Activated CD4-positive, alpha-beta memory T cell treated with anti-CD3 and anti-CD28 coated beads for 36 hours (primary cell): ENCODE data around the gene L3MBTL1. TPM values are rescaled to one million over a fixed set of nuclear protein-coding genes. Genes with fewer than 3 reads are reported as not detected.
"Not testable (repeated sequence)": the region's sequence is repeated elsewhere in the genome, so short reads cannot be mapped to it uniquely, and the experiment has no call there.

ENCODE experiments used
- CTCF ChIA-PET: fragments of 350-600 bp; sonication (Branson Sonifier 250); formaldehyde crosslinking; loops from one replicate; lab custom pipeline; 2021; ENCODE audit warnings: antibody characterized with exemption, inconsistent platforms; lab: Charles Lee
- POLR2A ChIA-PET: fragments of 350-600 bp; sonication (Branson Sonifier 250); formaldehyde crosslinking; loops from one replicate; lab custom pipeline; 2021; ENCODE audit warnings: antibody characterized with exemption; lab: Charles Lee
- DNase-seq: peaks from one replicate; pipeline ENCODE4 v3.0.0-alpha.2; 2020
- H3K27ac Mint-ChIP-seq: one replicate; pipeline ENCODE4 v1.8.0; 2021; ENCODE audit warnings: mixed read lengths
- H3K27me3 Mint-ChIP-seq: one replicate; pipeline ENCODE4 v1.8.0; 2021; ENCODE audit warnings: mixed read lengths
- H3K36me3 Mint-ChIP-seq: one replicate; pipeline ENCODE4 v1.8.0; 2021; ENCODE audit warnings: mixed read lengths
- H3K4me1 Mint-ChIP-seq: one replicate; pipeline ENCODE4 v1.8.0; 2021; ENCODE audit warnings: low read depth, mixed read lengths
- H3K4me3 Mint-ChIP-seq: one replicate; pipeline ENCODE4 v1.8.0; 2021; ENCODE audit warnings: mild to moderate bottlenecking, mixed read lengths
- H3K9me3 Mint-ChIP-seq: one replicate; pipeline ENCODE4 v1.8.0; 2021; ENCODE audit warnings: mixed read lengths
- intact Hi-C: fragments of 100-400 bp; cut with micrococcal nuclease; formaldehyde crosslinking; loops from one replicate; pipeline ENCODE4 v1.15.1; 2023
- total RNA-seq, 2 experiments: library from RNA; stranded (reverse); gene quantifications; one replicate each; pipeline ENCODE4 v1.2.3, GENCODE V29; 2021

L3MBTL1 gene
- total RNA-seq, 2 experiments from 2014 or later, result 6.5 to 7.7 TPM

- DNase-seq, H3K9me3 Mint-ChIP-seq, intact Hi-C loops, CTCF ChIA-PET, H3K4me3 Mint-ChIP-seq, H3K36me3 Mint-ChIP-seq, H3K27me3 Mint-ChIP-seq, H3K27ac Mint-ChIP-seq: not testable (repeated sequence)
- POLR2A ChIA-PET, result interaction anchor here (0.6 kb wide), 1 partner anchor 70 kb away, joined by 4 read pairs; no protein-coding TSS in a partner anchor
- H3K4me1 Mint-ChIP-seq, result peaks cover 12% of the 10 kb centered on the region
Measured at GRCh38 chr20:43588526-43588925, 81.0 kb downstream of the L3MBTL1 start.

- DNase-seq, result peak; percentile 32
- POLR2A ChIA-PET, result no interaction called here
- H3K27me3 Mint-ChIP-seq, result no peaks in the 10 kb centered on the region
- peak overlapping the region; percentile 96 for H3K27ac Mint-ChIP-seq
- intact Hi-C loops, result loop anchor here (1.0 to 10.0 kb wide), 3 partner anchors 76 to 475 kb away; partner anchors contain the start of gene SRSF6
- CTCF ChIA-PET, result interaction anchor here (1.3 to 2.5 kb wide), 3 partner anchors 52 to 722 kb away, joined by 3 to 10 read pairs (median 5); no protein-coding TSS in a partner anchor
- no peaks in the 10 kb centered on the region for H3K9me3 Mint-ChIP-seq
- H3K4me1 Mint-ChIP-seq, result peaks cover 12% of the 10 kb centered on the region
- H3K36me3 Mint-ChIP-seq, result peaks cover 4% of the 10 kb centered on the region
- peak overlapping the region; percentile 86 for H3K4me3 Mint-ChIP-seq
Measured at GRCh38 chr20:43590036-43590391, 82.5 kb downstream of the L3MBTL1 start.

- CTCF ChIA-PET, result interaction anchor here (0.6 to 2.5 kb wide), 6 partner anchors 52 to 958 kb away, joined by 3 to 10 read pairs (median 4); no protein-coding TSS in a partner anchor
- Mint-ChIP-seq H3K27ac (peak within 1 kb of the TSS; percentile 96), H3K36me3 (peaks cover 4% of the 10 kb centered on the region), H3K9me3 (no peaks in the 10 kb centered on the region), H3K27me3 (no peaks in the 10 kb centered on the region), H3K4me3 (peak within 1 kb of the TSS; percentile 86), H3K4me1 (peaks cover 12% of the 10 kb centered on the region)
- intact Hi-C loops, result loop anchor here (1.0 to 10.0 kb wide), 3 partner anchors 76 to 474 kb away; partner anchors contain the start of gene SRSF6
- POLR2A ChIA-PET, result interaction anchor here (1.0 to 1.5 kb wide), 2 partner anchors 101 to 132 kb away, joined by 3 to 4 read pairs; no protein-coding TSS in a partner anchor
- DNase-seq, result peak; percentile 92
Measured at GRCh38 chr20:43590392-43591303, 83.2 kb downstream of the L3MBTL1 start, which contains the start of gene IFT52. Gene IFT52, plus strand, starts transcription at chr20:43590937. Its CDS starts 3,762 bp downstream, at chr20:43594699.

Other genes starting within 250 kb of the L3MBTL1 start
- 10 to 100 TPM; 92.9 to 96.8 TPM for gene SRSF6, start 49.8 kb upstream of the L3MBTL1 start, total RNA-seq
- gene SGK2, start 51.3 kb downstream of the L3MBTL1 start, total RNA-seq, result under 1 TPM; 0.62 to 0.87 TPM
- 10 to 100 TPM; 15.3 to 17.0 TPM for gene IFT52, start 83.2 kb downstream of the L3MBTL1 start, total RNA-seq
- gene MYBL2, start 159.4 kb downstream of the L3MBTL1 start, total RNA-seq, result 10 to 100 TPM; 80.3 to 81.3 TPM
- gene GTSF1L, start 219.3 kb downstream of the L3MBTL1 start, total RNA-seq, result not detected